Activated T-helper 1 cell treated with anti-CD3 and anti-CD28 coated beads, Interleukin-12 subunit alpha, Interleukin-12 subunit beta, Interleukin-2, Interleukin-4 antibody, amounts not matched to agents 30 ng/mL and 10 ng/mL and 1 ng/mL, durations not matched to agents 14 hours and 24 hours and 36 hours (primary cell): ENCODE data around the gene ART5. TPM values are rescaled to one million over a fixed set of nuclear protein-coding genes. Genes with fewer than 3 reads are reported as not detected.

Source experiments
- DNase-seq: peaks from one replicate; pipeline ENCODE4 v3.0.0; 2021; ENCODE audit warnings: low spot score
- H3K27ac Mint-ChIP-seq: one replicate; pipeline ENCODE4 v1.8.0; 2021; ENCODE audit warnings: mild to moderate bottlenecking, mixed read lengths
- H3K27me3 Mint-ChIP-seq: one replicate; pipeline ENCODE4 v1.8.0; 2022; ENCODE audit warnings: mild to moderate bottlenecking, moderate library complexity, mixed read lengths; ENCODE audit not compliant: insufficient read depth
- H3K36me3 Mint-ChIP-seq: one replicate; pipeline ENCODE4 v1.8.0; 2021; ENCODE audit warnings: low read depth, mixed read lengths
- H3K4me1 Mint-ChIP-seq: one replicate; pipeline ENCODE4 v1.8.0; 2021; ENCODE audit warnings: low read depth, mixed read lengths
- H3K4me3 Mint-ChIP-seq: one replicate; pipeline ENCODE4 v1.8.0; 2021; ENCODE audit warnings: mild to moderate bottlenecking, moderate library complexity, mixed read lengths
- H3K9me3 Mint-ChIP-seq: one replicate; pipeline ENCODE4 v1.8.0; 2021; ENCODE audit warnings: mixed read lengths
- intact Hi-C: fragments of 100-400 bp; cut with micrococcal nuclease; formaldehyde crosslinking; loops from one replicate; pipeline ENCODE4 v1.15.1; 2024
- total RNA-seq: library from RNA; stranded (reverse); gene quantifications from 2 replicates; pipeline ENCODE4 v1.2.3, GENCODE V29; 2022

Gene ART5, protein sequence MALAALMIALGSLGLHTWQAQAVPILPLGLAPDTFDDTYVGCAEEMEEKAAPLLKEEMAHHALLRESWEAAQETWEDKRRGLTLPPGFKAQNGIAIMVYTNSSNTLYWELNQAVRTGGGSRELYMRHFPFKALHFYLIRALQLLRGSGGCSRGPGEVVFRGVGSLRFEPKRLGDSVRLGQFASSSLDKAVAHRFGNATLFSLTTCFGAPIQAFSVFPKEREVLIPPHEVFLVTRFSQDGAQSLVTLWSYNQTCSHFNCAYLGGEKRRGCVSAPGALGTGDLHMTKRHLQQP
- total RNA-seq: not detected in 2 replicates

DNA sequence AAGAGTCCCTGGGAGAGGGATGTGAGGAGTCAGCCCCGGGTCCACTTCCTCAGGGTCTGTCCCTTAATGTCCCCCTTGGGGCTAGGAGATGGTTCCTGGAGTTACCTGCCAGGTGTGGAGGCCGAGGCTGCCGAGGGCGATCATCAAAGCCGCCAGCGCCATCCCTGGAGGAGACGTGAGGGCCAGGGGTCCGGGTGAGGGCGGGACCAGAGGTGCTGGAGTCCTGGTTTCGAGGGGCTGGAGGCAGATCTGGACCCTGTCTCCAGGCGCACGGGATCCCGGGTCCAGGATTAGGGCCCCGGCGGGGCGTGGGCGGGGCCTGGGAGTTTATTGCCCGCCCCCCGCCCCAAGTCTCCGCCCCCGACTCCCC, at the start of gene ART5:
Gene ART5 (minus strand): TSS at position 292 of the 370 bp plus-strand sequence. CDS start 130 bp downstream, at position 162.
- H3K36me3 Mint-ChIP-seq: no peaks in the 10 kb centered on the region
- DNase-seq: no peak
- peaks cover 32% of the 10 kb centered on the region for H3K27me3 Mint-ChIP-seq
- no peak within 1 kb of the TSS for H3K27ac Mint-ChIP-seq
- intact Hi-C loops: no loop called here
- no peaks in the 10 kb centered on the region for H3K9me3 Mint-ChIP-seq
- H3K4me3 Mint-ChIP-seq: peak within 1 kb of the TSS; percentile 66
- H3K4me1 Mint-ChIP-seq: peaks cover 4% of the 10 kb centered on the region

DNA sequence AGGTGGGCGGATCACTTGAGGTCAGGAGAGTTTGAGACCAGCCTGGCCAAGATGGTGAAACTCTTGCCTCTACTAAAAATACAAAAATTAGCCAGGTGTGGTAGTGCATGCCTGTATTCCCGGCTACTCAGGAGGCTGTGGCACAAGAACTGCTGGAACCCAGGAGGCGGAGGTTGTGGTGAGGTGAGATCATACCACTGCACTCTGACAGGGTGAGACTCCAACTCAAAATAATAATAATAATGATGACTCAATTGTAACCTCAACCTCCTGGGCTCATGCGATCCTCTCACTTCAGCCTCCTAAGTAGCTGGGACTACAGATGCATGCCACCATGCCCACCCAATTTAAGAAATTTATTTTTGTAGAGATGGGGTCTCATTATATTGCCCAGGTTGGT, 45.0 kb upstream of the ART5 start:
- no peak for DNase-seq
- Mint-ChIP-seq H3K9me3 (no peaks in the 10 kb centered on the region), H3K27ac (no peak overlapping the region), H3K4me1 (peaks cover 8% of the 10 kb centered on the region), H3K4me3 (no peak overlapping the region), H3K27me3 (no peaks in the 10 kb centered on the region), H3K36me3 (peaks cover 46% of the 10 kb centered on the region)
- intact Hi-C loops: no loop called here

DNA sequence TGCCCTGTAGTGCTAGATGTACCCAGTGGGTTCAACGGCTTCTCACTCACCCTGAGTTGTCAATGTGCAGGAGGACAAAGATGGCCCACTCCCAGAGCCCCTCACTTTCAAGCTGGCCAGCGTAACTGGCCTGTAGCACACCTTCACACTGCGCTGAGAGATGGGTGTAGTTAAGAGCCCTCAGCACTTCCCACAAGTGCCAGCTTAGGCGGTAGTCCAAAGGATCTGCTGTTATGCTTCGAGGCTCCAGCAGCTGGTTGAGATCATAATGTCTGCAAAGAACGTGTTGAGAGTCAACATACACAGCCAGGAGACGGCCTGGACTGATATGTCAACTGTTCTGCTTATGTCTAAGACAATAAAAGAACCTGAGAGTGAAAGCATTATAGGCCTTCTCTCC, 44.1 kb upstream of the ART5 start:
- intact Hi-C loops: no loop called here
- H3K27ac Mint-ChIP-seq: peak overlapping the region; percentile 23

DNA sequence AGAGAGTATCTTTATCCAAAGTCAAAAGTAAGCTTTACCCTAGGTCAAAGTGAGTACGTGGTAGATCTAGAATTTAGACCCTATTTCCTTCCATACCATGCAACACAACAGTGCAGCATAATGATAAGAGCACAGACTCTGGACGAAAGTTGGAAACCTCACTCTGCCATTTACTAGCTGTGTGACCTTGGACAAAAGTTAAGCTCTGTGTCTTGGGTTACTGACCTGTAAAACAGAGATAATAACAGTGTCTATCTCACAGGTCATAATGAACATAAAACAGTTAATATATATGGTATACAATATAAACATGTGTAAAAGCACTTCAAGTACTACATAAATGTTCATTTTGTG, 43.0 kb upstream of the ART5 start:
- no peak overlapping the region for H3K4me3 Mint-ChIP-seq
- H3K4me1 Mint-ChIP-seq: peaks cover 9% of the 10 kb centered on the region
- peaks cover 48% of the 10 kb centered on the region for H3K36me3 Mint-ChIP-seq
- no peaks in the 10 kb centered on the region for H3K27me3 Mint-ChIP-seq
- no peak for DNase-seq
- intact Hi-C loops: loop anchor here (5.0 kb wide), 1 partner anchor 123 kb away; the partner anchor contains the start of gene PGAP2
- no peak overlapping the region for H3K27ac Mint-ChIP-seq
- H3K9me3 Mint-ChIP-seq: no peaks in the 10 kb centered on the region

More for the DNA sequence above, 44.1 kb upstream of the ART5 start:
- Mint-ChIP-seq H3K9me3 (no peaks in the 10 kb centered on the region), H3K36me3 (peaks cover 44% of the 10 kb centered on the region), H3K4me1 (peaks cover 9% of the 10 kb centered on the region), H3K27me3 (no peaks in the 10 kb centered on the region), H3K4me3 (no peak overlapping the region)
- DNase-seq: no peak

DNA sequence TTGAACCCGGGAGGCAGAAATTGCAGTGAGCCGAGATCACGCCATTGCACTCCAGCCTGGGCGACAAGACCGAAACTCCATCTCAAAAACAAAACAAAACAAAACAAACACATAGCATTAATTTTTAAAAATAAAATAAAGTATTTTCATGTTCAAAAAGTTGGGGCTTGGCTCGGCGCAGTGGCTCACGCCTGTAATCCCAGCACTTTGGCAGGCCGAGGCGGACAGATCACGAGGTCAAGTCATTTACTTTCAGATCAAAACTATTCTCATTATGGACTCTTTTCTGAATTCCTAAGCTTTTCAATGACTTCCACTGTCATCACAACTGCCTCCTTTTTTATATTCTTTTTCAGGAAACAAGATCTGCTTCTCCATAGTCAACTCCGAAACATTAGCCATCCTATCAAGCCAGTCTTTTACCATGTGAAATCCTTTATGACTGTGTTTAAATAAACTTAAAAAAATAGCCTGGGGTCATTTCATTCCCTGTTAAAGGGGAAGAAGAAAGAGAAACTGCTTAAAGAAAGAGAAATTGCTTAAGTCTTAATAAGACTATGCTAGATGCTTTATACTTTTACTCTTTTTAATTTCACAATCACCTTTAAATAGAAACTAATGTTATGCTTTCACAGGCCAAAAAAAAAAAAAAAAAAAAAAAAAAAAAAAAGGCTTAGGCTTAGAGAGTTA, 42.5 kb upstream of the ART5 start:
- Mint-ChIP-seq H3K27me3 (no peaks in the 10 kb centered on the region), H3K4me3 (no peak overlapping the region), H3K9me3 (no peaks in the 10 kb centered on the region), H3K4me1 (peaks cover 9% of the 10 kb centered on the region), H3K36me3 (peaks cover 52% of the 10 kb centered on the region), H3K27ac (no peak overlapping the region)
- DNase-seq: no peak
- intact Hi-C loops: loop anchor here (5.0 kb wide), 1 partner anchor 123 kb away; the partner anchor contains the start of gene PGAP2

DNA sequence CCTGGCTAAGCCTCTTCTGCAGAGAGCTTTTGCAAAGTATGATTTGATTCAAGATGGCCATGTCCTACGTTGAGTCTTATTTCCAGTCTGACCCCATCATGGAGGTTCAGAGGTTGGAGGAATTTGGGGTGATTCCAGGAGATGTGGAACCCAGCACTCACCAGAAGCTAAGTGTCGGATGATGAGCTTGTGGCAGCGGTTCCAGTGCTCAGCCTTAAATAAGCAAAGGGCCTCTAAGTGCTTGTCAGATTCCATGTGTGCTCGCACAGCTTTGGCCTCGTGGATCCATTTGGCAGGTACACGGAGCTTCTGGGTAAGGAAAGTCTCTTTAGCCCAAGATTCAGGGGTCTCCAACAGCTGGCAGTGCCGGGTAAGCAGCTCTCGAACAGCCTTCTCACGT, 41.2 kb upstream of the ART5 start:
- DNase-seq: no peak
- no peak overlapping the region for H3K27ac Mint-ChIP-seq
- no peaks in the 10 kb centered on the region for H3K27me3 Mint-ChIP-seq
- H3K4me3 Mint-ChIP-seq: no peak overlapping the region
- peaks cover 59% of the 10 kb centered on the region for H3K36me3 Mint-ChIP-seq
- intact Hi-C loops: loop anchor here (5.0 kb wide), 1 partner anchor 124 kb away; the partner anchor contains the start of gene PGAP2
- no peaks in the 10 kb centered on the region for H3K9me3 Mint-ChIP-seq
- H3K4me1 Mint-ChIP-seq: peaks cover 9% of the 10 kb centered on the region

DNA sequence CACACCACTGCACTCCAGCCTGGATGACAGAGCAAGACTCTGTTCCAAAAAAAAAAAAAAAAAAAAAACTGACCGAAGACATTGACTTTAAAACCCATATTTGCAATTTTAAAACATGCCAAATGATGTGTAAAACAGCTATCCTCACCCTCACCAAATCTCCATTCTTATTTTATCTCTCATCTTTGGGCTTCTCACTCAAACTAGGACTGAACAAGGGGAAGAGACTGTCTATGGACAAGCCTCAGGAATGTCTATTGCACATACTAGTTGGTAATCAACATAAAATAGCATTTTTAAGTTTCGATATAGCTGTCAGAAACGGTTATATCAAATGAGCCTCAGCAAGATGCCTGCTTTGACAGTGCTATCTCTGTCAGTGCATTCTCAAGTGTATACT, 37.3 kb upstream of the ART5 start:
- intact Hi-C loops: no loop called here

DNA sequence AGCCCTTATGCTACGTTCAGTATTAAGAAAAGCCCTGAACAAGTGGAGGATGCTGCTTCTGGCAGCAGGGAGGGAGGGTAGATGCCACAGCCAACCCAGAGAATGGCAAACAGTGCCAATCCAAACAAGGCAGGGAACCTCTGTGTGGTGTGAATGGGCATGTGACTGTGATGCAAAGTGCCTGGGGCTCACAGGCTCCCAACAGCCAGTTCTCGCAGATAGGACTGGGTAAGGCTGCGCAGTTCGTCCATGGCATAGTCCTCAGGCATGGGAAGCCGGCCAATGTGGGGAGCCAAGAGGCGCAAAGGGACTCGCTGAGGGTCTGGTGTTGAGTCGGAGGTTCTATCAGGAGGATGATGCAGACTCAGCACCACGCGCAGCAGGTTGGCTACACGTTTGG, 34.2 kb upstream of the ART5 start:
- DNase-seq: no peak
- peak overlapping the region; percentile 19 for H3K27ac Mint-ChIP-seq
- H3K36me3 Mint-ChIP-seq: peaks cover 44% of the 10 kb centered on the region
- no peaks in the 10 kb centered on the region for H3K4me1 Mint-ChIP-seq
- no peaks in the 10 kb centered on the region for H3K9me3 Mint-ChIP-seq
- H3K4me3 Mint-ChIP-seq: no peak overlapping the region
- intact Hi-C loops: no loop called here
- no peaks in the 10 kb centered on the region for H3K27me3 Mint-ChIP-seq

More for the DNA sequence above, 37.3 kb upstream of the ART5 start:
- Mint-ChIP-seq H3K36me3 (peaks cover 54% of the 10 kb centered on the region), H3K27me3 (no peaks in the 10 kb centered on the region), H3K27ac (no peak overlapping the region), H3K9me3 (no peaks in the 10 kb centered on the region), H3K4me3 (no peak overlapping the region), H3K4me1 (peaks cover 9% of the 10 kb centered on the region)
- no peak for DNase-seq

DNA sequence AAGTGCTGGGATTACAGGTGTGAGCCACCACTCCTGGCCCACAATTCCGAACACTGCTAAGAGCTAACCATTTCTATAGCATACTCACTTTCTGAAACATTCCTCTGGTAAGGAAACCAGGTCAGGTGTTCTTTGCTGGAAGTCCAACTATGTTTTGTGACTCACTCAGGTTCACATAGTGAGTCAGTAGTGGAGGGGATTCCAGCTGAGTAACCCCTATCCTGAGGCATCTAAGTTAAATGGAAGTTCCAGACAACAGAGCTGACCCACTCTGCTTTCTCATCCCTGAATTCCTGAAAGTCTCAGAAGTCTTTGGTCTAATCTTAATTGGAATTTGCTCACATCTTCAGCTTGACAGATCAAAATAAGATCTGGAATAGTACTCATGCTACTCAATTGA, 32.4 kb upstream of the ART5 start:
- Mint-ChIP-seq H3K4me3 (no peak overlapping the region), H3K9me3 (no peaks in the 10 kb centered on the region), H3K27me3 (no peaks in the 10 kb centered on the region), H3K36me3 (peaks cover 32% of the 10 kb centered on the region), H3K27ac (peak overlapping the region; percentile 9), H3K4me1 (no peaks in the 10 kb centered on the region)
- no peak for DNase-seq
- intact Hi-C loops: no loop called here

DNA sequence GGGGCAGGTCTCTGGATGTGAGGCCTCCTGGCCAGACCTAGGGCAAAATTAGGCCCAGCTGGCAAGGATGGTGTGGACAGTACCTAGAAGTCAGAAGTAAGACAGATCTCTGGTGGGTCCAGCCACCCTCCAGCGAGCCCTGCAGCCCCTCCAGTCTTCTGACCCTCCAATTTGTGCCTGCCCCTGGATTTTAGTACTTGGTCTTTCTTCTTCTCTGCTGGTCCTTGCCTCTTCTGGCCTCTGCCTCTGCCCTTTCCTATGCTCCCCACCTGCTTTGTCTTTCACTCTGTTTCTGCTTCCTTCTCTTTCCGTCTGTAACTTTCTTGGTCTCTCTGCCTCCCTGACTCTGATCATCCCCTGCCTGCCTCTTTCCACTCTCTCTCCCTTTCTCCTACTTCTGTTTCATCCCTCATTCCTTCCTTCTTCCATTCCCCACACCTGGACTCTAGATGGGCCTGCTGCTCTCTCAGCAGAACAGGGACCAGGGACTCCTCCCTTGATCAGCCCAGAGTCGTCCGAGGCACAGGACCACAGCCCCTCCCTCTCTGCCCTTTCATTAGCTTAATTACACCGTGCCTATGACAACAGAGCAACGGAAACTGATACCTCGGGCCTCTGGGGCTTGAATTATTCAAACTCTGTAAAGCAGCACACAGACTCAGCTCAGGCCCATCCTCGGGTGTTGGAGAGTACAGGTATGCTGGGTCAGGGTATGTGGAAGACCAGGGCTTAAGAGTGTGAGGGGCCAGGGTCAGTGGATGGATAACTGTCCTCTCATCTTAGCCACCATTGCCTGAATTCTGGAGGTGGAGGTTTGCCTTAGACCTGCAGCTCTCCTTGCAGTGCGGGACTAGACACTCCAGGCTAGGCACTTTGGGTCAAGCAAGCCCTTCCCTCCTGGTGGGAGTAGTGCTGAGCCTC, 29.8 kb upstream of the ART5 start, which contains the start of gene CHRNA10:
Gene CHRNA10 (minus strand): TSS at position 51 of the 921 bp plus-strand sequence. CDS start 72 bp downstream, outside the sequence.
- Mint-ChIP-seq H3K27me3 (no peaks in the 10 kb centered on the region), H3K4me3 (no peak within 1 kb of the TSS), H3K9me3 (no peaks in the 10 kb centered on the region), H3K36me3 (peaks cover 18% of the 10 kb centered on the region), H3K27ac (peak within 1 kb of the TSS; percentile 46), H3K4me1 (no peaks in the 10 kb centered on the region)
- intact Hi-C loops: no loop called here
- no peak for DNase-seq

DNA sequence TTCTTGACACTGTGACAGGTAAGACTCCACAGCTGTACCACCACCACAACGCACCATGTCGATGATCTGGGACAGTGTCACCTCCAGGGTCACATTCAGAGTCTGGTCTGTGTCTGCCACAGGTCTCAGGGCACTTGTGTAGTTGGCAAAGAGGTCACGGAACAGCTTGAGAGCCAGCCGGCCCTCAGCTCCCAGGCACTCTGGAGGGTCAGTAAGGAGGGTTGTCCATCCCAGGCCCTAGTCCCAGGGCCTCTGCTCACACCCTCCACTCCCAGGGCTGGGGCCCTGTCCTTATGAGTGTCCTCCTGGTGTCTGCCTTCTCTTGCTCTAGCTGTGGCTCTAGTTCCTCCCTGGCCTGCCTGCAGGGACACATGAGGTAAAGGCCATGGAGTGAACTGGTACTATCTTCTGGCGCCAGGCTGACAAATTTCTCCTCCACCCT, 28.0 kb upstream of the ART5 start:
- Mint-ChIP-seq H3K36me3 (peaks cover 13% of the 10 kb centered on the region), H3K4me3 (no peak overlapping the region), H3K27ac (no peak overlapping the region), H3K4me1 (no peaks in the 10 kb centered on the region), H3K9me3 (no peaks in the 10 kb centered on the region), H3K27me3 (no peaks in the 10 kb centered on the region)
- no peak for DNase-seq
- intact Hi-C loops: no loop called here

DNA sequence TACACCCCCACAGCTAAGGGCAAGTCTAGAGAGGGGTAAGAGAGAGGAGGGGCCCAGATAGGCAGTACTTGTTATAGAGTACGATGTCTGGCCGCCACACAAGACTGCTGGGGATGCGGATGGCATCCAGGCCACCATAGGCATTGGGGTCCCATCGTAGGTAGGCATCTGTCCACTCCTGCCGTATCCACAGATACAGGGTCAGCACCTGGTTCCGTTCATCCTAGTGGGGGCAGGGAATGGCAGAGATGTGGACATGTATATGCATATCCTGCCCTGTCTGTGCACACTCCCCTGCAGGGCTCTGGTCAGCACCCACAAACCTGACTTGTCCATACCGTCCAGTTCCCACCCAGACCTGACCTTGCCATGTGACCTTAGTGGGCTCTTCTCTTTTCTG, 27.3 kb upstream of the ART5 start:
- Mint-ChIP-seq H3K4me3 (no peak overlapping the region), H3K36me3 (peaks cover 12% of the 10 kb centered on the region), H3K9me3 (no peaks in the 10 kb centered on the region), H3K27me3 (no peaks in the 10 kb centered on the region), H3K4me1 (no peaks in the 10 kb centered on the region), H3K27ac (no peak overlapping the region)
- DNase-seq: no peak
- intact Hi-C loops: no loop called here
